Gastroesophageal sphincter (tissue), 4 donors: ENCODE results near the gene SRPK2. TPM values are rescaled to one million over a fixed set of nuclear protein-coding genes. Genes with fewer than 3 reads are reported as not detected.

Source experiments
- ATAC-seq: fragments of 150-250 bp; one replicate; pipeline ENCODE4 v1.9.1; 2016; ENCODE audit warnings: mild to moderate bottlenecking, moderate library complexity
- H3K27ac ChIP-seq, 4 donors: fragments of 200-600 bp; sonication (generic) in 3 of 4; 1 replicate in 3 of 4; 2 replicates in 1 of 4; pipeline ENCODE4 v1.5.1; 2016 to 2019
- H3K27me3 ChIP-seq: fragments of 200-600 bp; sonication (generic); one replicate; pipeline ENCODE4 v1.5.1; 2019
- H3K36me3 ChIP-seq, 2 donors: fragments of 200-600 bp; sonication (generic); one replicate each; pipeline ENCODE4 v1.5.1; 2019; ENCODE audit warnings: control low read depth in 1 of 2
- H3K4me1 ChIP-seq, 3 donors: fragments of 200-600 bp; sonication (generic); 1 replicate in 2 of 3; 2 replicates in 1 of 3; pipeline ENCODE4 v1.5.1; 2016 to 2019; ENCODE audit warnings: control low read depth in 2 of 3
- H3K4me3 ChIP-seq, 2 donors: fragments of 200-600 bp; sonication (generic); one replicate each; pipeline ENCODE4 v1.5.1; 2019; ENCODE audit warnings: mild to moderate bottlenecking in 1 of 2, moderate library complexity in 1 of 2
- H3K9me3 ChIP-seq, 3 donors: fragments of 200-600 bp; sonication (generic); one replicate each; pipeline ENCODE4 v1.5.1; 2017 to 2019; ENCODE audit warnings: control low read depth in 2 of 3
- EP300 ChIP-seq: sonication (generic); formaldehyde crosslinking; IDR thresholded peaks from one replicate; pipeline ENCODE4 v1.6.1; 2017; ENCODE audit warnings: antibody characterized with exemption, mild to moderate bottlenecking
- POLR2A ChIP-seq, 2 donors: fragments of 450-650 bp; IDR thresholded peaks; one replicate each; pipeline ENCODE4 v1.6.1; 2017; ENCODE audit warnings: antibody characterized with exemption in 2 of 2, mild to moderate bottlenecking in 2 of 2, moderate library complexity in 1 of 2
- POLR2AphosphoS5 ChIP-seq: sonication (generic); formaldehyde crosslinking; IDR thresholded peaks from one replicate; pipeline ENCODE4 v1.6.1; 2017; ENCODE audit warnings: antibody characterized with exemption
- WGBS, 2 donors: methylation state at CpG; one replicate each; pipeline ENCODE4 v1.1.5; 2018; ENCODE audit warnings: low coverage in 1 of 2; 5-methylcytosine and 5-hydroxymethylcytosine counted together
- small RNA-seq, 4 donors: library from RNA; depleted of rRNA; stranded (forward); fragments of <200 nt; gene quantifications; one replicate each; pipeline ENCODE3, GENCODE V24; 2016
- total RNA-seq, 4 donors: library from RNA; depleted of rRNA; stranded (reverse); fragments of >200 nt; gene quantifications; one replicate each; pipeline ENCODE4 v1.1.0, GENCODE V29; 2016
- TF ChIP-seq, protein P1 (sequence below), 4 experiments: fragments of 200-600 bp in 2 of 4; fragments of 450-650 bp in 2 of 4; sonication (generic) in 1 of 4; IDR thresholded peaks; one replicate each; pipeline ENCODE4 v1.5.1; 2017 to 2019; ENCODE audit warnings: antibody characterized with exemption in 4 of 4, mild to moderate bottlenecking in 2 of 4, moderate library complexity in 2 of 4

Gene SRPK2
- total RNA-seq, 4 donors from 2014 or later, result 41.7 to 47.9 (median 43.8) TPM

DNA sequence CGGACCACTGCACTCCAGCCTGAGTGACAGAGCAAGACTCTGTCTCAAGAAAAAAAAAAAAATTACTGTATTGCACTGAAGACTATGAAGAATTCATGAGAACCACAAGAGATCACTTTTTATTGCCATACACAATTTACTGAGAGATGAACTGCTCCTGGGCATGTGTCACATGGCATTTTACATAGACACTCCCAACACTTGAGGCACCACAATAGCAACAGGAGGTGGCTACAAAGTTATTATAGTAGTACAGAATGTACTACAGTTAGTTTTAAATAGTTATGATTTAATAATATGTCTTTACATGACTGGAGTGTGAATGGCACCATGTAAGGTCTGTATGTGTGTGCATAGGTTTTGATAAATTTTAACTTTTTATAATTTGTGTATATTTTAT, 304.1 kb downstream of the SRPK2 start:
- no peak for ATAC-seq
- H3K36me3 ChIP-seq, result peaks cover 0 to 92% of the 10 kb centered on the region in 2 donors
- TF ChIP-seq POLR2AphosphoS5 (no peak), EP300 (no peak), POLR2A (IDR thresholded peaks at IDR 0.05) (no peak)
- TF ChIP-seq, protein P1, sequence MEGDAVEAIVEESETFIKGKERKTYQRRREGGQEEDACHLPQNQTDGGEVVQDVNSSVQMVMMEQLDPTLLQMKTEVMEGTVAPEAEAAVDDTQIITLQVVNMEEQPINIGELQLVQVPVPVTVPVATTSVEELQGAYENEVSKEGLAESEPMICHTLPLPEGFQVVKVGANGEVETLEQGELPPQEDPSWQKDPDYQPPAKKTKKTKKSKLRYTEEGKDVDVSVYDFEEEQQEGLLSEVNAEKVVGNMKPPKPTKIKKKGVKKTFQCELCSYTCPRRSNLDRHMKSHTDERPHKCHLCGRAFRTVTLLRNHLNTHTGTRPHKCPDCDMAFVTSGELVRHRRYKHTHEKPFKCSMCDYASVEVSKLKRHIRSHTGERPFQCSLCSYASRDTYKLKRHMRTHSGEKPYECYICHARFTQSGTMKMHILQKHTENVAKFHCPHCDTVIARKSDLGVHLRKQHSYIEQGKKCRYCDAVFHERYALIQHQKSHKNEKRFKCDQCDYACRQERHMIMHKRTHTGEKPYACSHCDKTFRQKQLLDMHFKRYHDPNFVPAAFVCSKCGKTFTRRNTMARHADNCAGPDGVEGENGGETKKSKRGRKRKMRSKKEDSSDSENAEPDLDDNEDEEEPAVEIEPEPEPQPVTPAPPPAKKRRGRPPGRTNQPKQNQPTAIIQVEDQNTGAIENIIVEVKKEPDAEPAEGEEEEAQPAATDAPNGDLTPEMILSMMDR (IDR thresholded peaks at IDR 0.05), result no peak
- H3K27ac ChIP-seq, result no peak overlapping the region
- H3K4me3 ChIP-seq, result no peak overlapping the region
- 100% methylated on average over 1 of the region's 1 CpG; no CpG with 5 or more reads in 1 of the 2 donors for whole genome bisulfite sequencing, 2 donors
- no peaks in the 10 kb centered on the region for H3K27me3 ChIP-seq
- peaks cover 0 to 6% (median 0%) of the 10 kb centered on the region in 3 donors for H3K4me1 ChIP-seq
- H3K9me3 ChIP-seq, result no peaks in the 10 kb centered on the region

DNA sequence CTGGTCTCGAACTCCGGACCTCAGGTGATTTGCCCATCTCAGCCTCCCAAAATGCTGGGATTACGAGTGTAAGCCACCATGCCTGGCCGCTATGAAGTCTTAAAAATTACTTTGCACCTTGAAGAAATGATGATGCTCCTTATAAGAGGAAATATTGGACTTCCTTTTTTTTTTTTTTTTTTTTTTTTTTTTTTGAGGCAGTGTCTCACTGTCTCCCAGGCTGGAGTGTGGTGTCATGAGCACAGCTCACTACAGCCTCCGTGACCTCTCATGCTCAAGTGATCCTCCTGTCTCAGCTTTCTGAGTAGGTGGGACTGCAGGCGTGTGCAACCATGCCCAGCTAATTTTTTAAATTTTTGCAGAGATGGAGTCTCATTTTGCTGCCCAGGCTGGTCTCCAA, 309.4 kb downstream of the SRPK2 start:
- WGBS, 2 donors, result 92 to 95% methylated on average over 5 to 6 of the region's 6 CpGs
- no peaks in the 10 kb centered on the region for H3K4me1 ChIP-seq
- H3K27ac ChIP-seq, result no peak overlapping the region
- no peak overlapping the region for H3K4me3 ChIP-seq
- ATAC-seq, result no peak
- peaks cover 8 to 100% of the 10 kb centered on the region in 2 donors for H3K36me3 ChIP-seq
- TF ChIP-seq, protein P1 (IDR thresholded peaks at IDR 0.05), result no peak
- TF ChIP-seq EP300 (no peak), POLR2A (IDR thresholded peaks at IDR 0.05) (no peak), POLR2AphosphoS5 (no peak)
- H3K9me3 ChIP-seq, result no peaks in the 10 kb centered on the region
- H3K27me3 ChIP-seq, result no peaks in the 10 kb centered on the region

DNA sequence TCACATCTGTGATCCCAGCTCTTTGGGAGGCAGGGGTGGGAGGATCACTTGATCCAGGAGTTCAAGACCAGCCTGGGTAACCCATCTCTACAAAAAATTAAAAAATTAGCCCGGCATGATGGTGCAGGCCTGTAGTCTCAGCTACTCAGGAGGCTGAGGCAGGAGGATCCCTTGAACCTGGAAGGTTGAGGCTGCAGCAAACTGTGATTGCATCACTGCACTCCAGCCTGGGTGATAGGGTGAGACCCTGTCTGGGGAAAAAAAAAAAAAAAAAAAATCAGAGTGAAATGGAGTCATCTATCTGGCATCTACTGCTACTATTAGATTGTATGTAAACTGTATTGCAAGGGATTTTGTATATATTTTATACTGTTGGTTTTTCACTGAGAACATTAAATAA, 315.6 kb downstream of the SRPK2 start:
- no peak overlapping the region for H3K27ac ChIP-seq
- H3K36me3 ChIP-seq, result peaks cover 8 to 93% of the 10 kb centered on the region in 2 donors
- H3K4me3 ChIP-seq, result no peak overlapping the region
- H3K4me1 ChIP-seq, result peaks cover 0 to 3% (median 0%) of the 10 kb centered on the region in 3 donors
- ATAC-seq, result no peak
- H3K27me3 ChIP-seq, result no peaks in the 10 kb centered on the region
- 100% methylated on average over 1 of the region's 1 CpG; no CpG with 5 or more reads in 1 of the 2 donors for WGBS, 2 donors
- H3K9me3 ChIP-seq, result no peaks in the 10 kb centered on the region
- TF ChIP-seq POLR2A (IDR thresholded peaks at IDR 0.05) (no peak), POLR2AphosphoS5 (no peak), EP300 (no peak)
- TF ChIP-seq, protein P1 (IDR thresholded peaks at IDR 0.05), result no peak

DNA sequence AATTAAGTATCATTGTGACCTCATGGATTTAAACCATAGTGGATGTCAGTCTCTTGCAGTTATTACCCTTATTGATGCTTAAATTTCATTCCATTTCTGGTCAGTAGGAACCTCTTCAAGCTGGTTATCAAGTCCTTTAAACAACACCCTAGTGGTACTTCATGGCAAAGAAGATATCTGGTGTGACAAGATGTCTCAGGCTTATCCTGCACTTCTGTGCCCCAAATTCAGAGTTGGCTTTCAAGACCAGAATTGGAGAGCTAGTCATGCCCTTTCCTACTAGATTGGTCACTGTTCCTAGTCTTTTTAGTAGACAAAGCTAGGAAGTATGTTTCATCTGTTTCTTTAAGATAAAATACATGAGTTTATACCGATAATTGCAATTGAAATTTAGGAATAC, 319.8 kb downstream of the SRPK2 start:
- Histone ChIP-seq H3K27me3 (no peaks in the 10 kb centered on the region), H3K4me1 (peaks cover 0 to 26% (median 0%) of the 10 kb centered on the region in 3 donors), H3K27ac (no peak overlapping the region), H3K36me3 (peaks cover 0 to 76% of the 10 kb centered on the region in 2 donors), H3K9me3 (no peaks in the 10 kb centered on the region), H3K4me3 (no peak overlapping the region)
- TF ChIP-seq POLR2A (IDR thresholded peaks at IDR 0.05), result no peak
- no peak for TF ChIP-seq EP300
- no peak for TF ChIP-seq POLR2AphosphoS5
- TF ChIP-seq, protein P1 (IDR thresholded peaks at IDR 0.05), result no peak
- no peak for ATAC-seq
- 89 to 92% methylated on average over 1 of the region's 1 CpG for WGBS, 2 donors

DNA sequence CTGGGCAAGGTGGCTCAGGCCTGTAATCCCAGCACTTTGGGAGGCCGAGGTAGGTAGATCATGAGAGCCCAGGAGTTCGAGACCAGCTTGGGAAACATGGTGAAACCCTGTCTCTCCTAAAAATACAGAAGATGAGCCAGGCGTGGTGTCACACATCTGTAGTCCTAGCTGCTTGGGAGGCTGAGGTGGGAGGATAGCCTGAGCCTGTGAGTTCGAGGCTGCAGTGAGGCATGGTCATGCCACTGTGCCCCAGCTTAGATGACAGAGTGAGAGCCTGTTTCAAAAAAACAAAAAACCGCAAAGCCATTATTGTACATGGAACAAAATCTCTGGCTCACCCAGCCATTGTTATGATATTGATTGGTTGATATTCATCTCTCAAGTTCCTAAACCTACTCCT, 321.0 kb downstream of the SRPK2 start:
- H3K4me3 ChIP-seq, result no peak overlapping the region
- ATAC-seq, result no peak
- H3K36me3 ChIP-seq, result peaks cover 0 to 73% of the 10 kb centered on the region in 2 donors
- H3K9me3 ChIP-seq, result no peaks in the 10 kb centered on the region
- no peaks in the 10 kb centered on the region for H3K27me3 ChIP-seq
- peaks cover 0 to 35% (median 0%) of the 10 kb centered on the region in 3 donors for H3K4me1 ChIP-seq
- no peak overlapping the region for H3K27ac ChIP-seq
- 93 to 100% methylated on average over 3 to 4 of the region's 5 CpGs for WGBS, 2 donors
- TF ChIP-seq POLR2AphosphoS5, result no peak

Small RNAs within 50 kb of the gene (small RNA-seq; reads per million reads assigned to genes)
- 0 reads per million in 4 donors for gene AC005070.2
- gene RNU6-1322P, result 0 reads per million in 4 donors

Other genes starting within 250 kb of the SRPK2 start
- 10 to 100 TPM; 11.9 to 15.1 (median 13.2) TPM for gene PUS7, start 133.3 kb upstream of the SRPK2 start, total RNA-seq
- 10 to 100 TPM in 2 of 4 donors, 1 to 10 TPM in 2; 7.7 to 19.9 (median 11.1) TPM for gene RINT1, start 143.3 kb upstream of the SRPK2 start, total RNA-seq
- under 1 TPM in 1 of 4 donors, not detected in 3; 0.40 TPM for gene EFCAB10, start 192.6 kb upstream of the SRPK2 start, total RNA-seq